HEK293 (cell line): Measurements from ENCODE around the gene ACAP3.
"Not testable (repeated sequence)": the region's sequence is repeated elsewhere in the genome, so short reads cannot be mapped to it uniquely, and the experiment has no call there.

Experiments
- CTCF ChIA-PET: fragments of 350-600 bp; formaldehyde crosslinking; extraction: SDS; loops from one replicate; lab custom pipeline; 2021; ENCODE audit warnings: antibody characterized with exemption; lab: Yijun Ruan, JAX
- POLR2A ChIA-PET: fragments of 300-600 bp; formaldehyde crosslinking; extraction: SDS; loops from one replicate; lab custom pipeline; 2020; ENCODE audit warnings: antibody characterized with exemption, inconsistent platforms; lab: Yijun Ruan, JAX
- H3K27ac ChIP-seq: fragments of 200-500 bp; sonication (Bioruptor generic); 2 replicates; pipeline ENCODE4 v1.5.1; 2014; ENCODE audit warnings: low read depth, low read length, control low read depth, inconsistent platforms; ENCODE audit errors: extremely low read depth
- H3K36me3 ChIP-seq, 2 experiments: fragments of 200-500 bp in 1 of 2; sonication (Bioruptor generic) in 1 of 2; 1 replicate in 1 of 2; 2 replicates in 1 of 2; pipeline ENCODE4 v1.5.1; 2014 to 2017; ENCODE audit warnings: inconsistent platforms in 2 of 2, low read length in 2 of 2; ENCODE audit not compliant: control insufficient read depth in 2 of 2, insufficient read depth in 1 of 2
- H3K4me1 ChIP-seq: fragments of 200-500 bp; sonication (Bioruptor generic); 2 replicates; pipeline ENCODE4 v1.5.1; 2014; ENCODE audit warnings: mild to moderate bottlenecking, low read length, inconsistent platforms; ENCODE audit not compliant: control insufficient read depth, insufficient read depth
- H3K4me3 ChIP-seq: 2 replicates; pipeline ENCODE4 v1.5.1; 2011; ENCODE audit warnings: low read depth, mild to moderate bottlenecking, control low read depth, low read length, moderate library complexity
- H3K9me3 ChIP-seq: fragments of 200-500 bp; sonication (Bioruptor generic); 2 replicates; pipeline ENCODE4 v1.5.1; 2014; ENCODE audit warnings: low read depth, low read length, inconsistent platforms; ENCODE audit not compliant: control insufficient read depth, insufficient read depth
- GLIS1 ChIP-seq: fragments of 450-650 bp; formaldehyde crosslinking; IDR thresholded peaks from 2 replicates; pipeline ENCODE4 v1.5.1; 2016; ENCODE audit warnings: missing biosample characterization, missing genetic modification characterization
- HIC1 ChIP-seq: fragments of 450-650 bp; formaldehyde crosslinking; IDR thresholded peaks from 2 replicates; pipeline ENCODE4 v1.5.1; 2016; ENCODE audit warnings: missing biosample characterization, missing genetic modification characterization
- KLF10 ChIP-seq: fragments of 450-650 bp; IDR thresholded peaks from 2 replicates; pipeline ENCODE4 v1.5.1; 2018; ENCODE audit warnings: missing biosample characterization, mild to moderate bottlenecking, missing genetic modification characterization
- KLF8 ChIP-seq: fragments of 450-650 bp; formaldehyde crosslinking; IDR thresholded peaks from 2 replicates; pipeline ENCODE4 v1.5.1; 2016; ENCODE audit warnings: missing biosample characterization, missing genetic modification characterization
- PRDM10 ChIP-seq: fragments of 450-650 bp; formaldehyde crosslinking; IDR thresholded peaks from 2 replicates; pipeline ENCODE4 v1.5.1; 2016; ENCODE audit warnings: missing biosample characterization, missing genetic modification characterization
- ZBTB7A ChIP-seq: fragments of 450-650 bp; formaldehyde crosslinking; IDR thresholded peaks from 2 replicates; pipeline ENCODE4 v1.5.1; 2016; ENCODE audit warnings: low read depth, missing biosample characterization, missing genetic modification characterization
- ZFHX2 ChIP-seq: fragments of 450-650 bp; formaldehyde crosslinking; conservative IDR thresholded peaks from 2 replicates; pipeline ENCODE4 v1.5.1; 2016; ENCODE audit warnings: missing biosample characterization, missing genetic modification characterization
- ZFP3 ChIP-seq: fragments of 450-650 bp; formaldehyde crosslinking; IDR thresholded peaks from 2 replicates; pipeline ENCODE4 v1.5.1; 2016; ENCODE audit warnings: low read depth, missing biosample characterization, missing genetic modification characterization
- ZFP41 ChIP-seq: fragments of 450-650 bp; formaldehyde crosslinking; IDR thresholded peaks from 2 replicates; pipeline ENCODE4 v1.5.1; 2016; ENCODE audit warnings: missing biosample characterization, missing genetic modification characterization, borderline replicate concordance
- ZNF112 ChIP-seq: fragments of 450-650 bp; formaldehyde crosslinking; IDR thresholded peaks from 2 replicates; pipeline ENCODE4 v1.5.0; 2017; ENCODE audit warnings: missing biosample characterization, missing genetic modification characterization
- ZNF302 ChIP-seq: fragments of 450-650 bp; formaldehyde crosslinking; IDR thresholded peaks from 2 replicates; pipeline ENCODE4 v1.5.1; 2016; ENCODE audit warnings: missing biosample characterization, missing genetic modification characterization, low read depth
- ZNF335 ChIP-seq: fragments of 450-650 bp; formaldehyde crosslinking; conservative IDR thresholded peaks from 2 replicates; pipeline ENCODE4 v1.5.1; 2016; ENCODE audit warnings: missing biosample characterization, missing genetic modification characterization
- ZNF362 ChIP-seq: fragments of 450-650 bp; formaldehyde crosslinking; IDR thresholded peaks from 2 replicates; pipeline ENCODE4 v1.5.1; 2016; ENCODE audit warnings: missing biosample characterization, missing genetic modification characterization
- ZNF391 ChIP-seq: fragments of 450-650 bp; formaldehyde crosslinking; IDR thresholded peaks from 2 replicates; pipeline ENCODE4 v1.5.1; 2016; ENCODE audit warnings: low read depth, missing biosample characterization, missing genetic modification characterization, borderline replicate concordance

The ACAP3 gene

GRCh38 chr1:1250786-1251284, 56.9 kb downstream of the ACAP3 start (continued):
- TF ChIP-seq PRDM10 (no peak), ZNF112 (tag by site-specific recombination) (no peak), ZNF362 (tag by site-specific recombination) (0 out of 2 replicates have a peak, but pooled peaks have one; percentile 35), ZNF302 (tag by site-specific recombination) (no peak), KLF10 (no peak)
- TF ChIP-seq, all 188 proteins: peak for 8

DNA sequence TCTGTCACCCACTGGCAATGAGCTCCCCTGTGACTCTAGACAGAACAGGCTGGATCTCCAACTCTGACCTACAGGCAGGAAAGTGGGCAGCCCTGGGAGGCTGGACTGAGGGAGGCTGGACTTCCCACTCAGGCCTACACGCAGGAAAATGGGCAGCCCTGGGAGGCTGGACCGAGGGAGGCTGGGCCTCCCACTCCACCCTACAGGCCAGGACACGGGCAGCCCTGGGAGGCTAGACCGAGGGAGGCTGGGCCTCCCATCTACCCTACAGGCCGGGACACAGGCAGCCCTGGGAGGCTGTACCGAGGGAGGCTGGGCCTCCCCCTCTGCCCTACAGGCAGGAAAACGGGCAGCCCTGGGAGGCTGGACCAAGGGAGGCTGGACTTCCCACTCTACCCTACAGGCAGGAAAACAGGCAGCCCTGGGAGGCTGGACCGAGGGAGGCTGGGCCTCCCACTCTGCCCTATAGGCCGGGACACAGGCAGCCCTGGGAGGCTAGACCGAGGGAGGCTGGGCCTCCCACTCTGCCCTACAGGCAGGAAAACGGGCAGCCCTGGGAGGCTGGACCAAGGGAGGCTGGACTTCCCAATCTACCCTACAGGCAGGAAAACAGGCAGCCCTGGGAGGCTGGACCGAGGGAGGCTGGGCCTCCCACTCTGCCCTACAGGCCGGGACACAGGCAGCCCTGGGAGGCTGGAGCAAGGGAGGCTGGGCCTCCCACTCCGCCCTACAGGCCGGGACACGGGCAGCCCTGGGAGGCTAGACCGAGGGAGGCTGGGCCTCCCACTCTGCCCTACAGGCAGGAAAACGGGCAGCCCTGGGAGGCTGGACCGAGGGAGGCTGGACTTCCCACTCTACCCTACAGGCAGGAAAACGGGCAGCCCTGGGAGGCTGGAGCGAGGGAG, 59.5 kb downstream of the ACAP3 start:
- CTCF ChIA-PET = interaction anchor here (1.1 kb wide), 1 partner anchor 43 kb away, joined by 4 read pairs; no protein-coding TSS in a partner anchor
- H3K4me3 ChIP-seq, POLR2A ChIA-PET, H3K9me3 ChIP-seq, H3K27ac ChIP-seq, H3K4me1 ChIP-seq: not testable (repeated sequence)
- H3K36me3 ChIP-seq = peaks cover 0 to 13% of the 10 kb centered on the region in 2 experiments; a peak in 2 of 3 replicates
- TF ChIP-seq KLF8 (0 out of 2 replicates have a peak, but pooled peaks have one; percentile 25), GLIS1 (peak; percentile 89), ZFHX2 (tag by site-specific recombination) (0 out of 2 replicates have a peak, but pooled peaks have one; percentile 15), ZNF335 (tag by site-specific recombination) (peak; percentile 96)

DNA sequence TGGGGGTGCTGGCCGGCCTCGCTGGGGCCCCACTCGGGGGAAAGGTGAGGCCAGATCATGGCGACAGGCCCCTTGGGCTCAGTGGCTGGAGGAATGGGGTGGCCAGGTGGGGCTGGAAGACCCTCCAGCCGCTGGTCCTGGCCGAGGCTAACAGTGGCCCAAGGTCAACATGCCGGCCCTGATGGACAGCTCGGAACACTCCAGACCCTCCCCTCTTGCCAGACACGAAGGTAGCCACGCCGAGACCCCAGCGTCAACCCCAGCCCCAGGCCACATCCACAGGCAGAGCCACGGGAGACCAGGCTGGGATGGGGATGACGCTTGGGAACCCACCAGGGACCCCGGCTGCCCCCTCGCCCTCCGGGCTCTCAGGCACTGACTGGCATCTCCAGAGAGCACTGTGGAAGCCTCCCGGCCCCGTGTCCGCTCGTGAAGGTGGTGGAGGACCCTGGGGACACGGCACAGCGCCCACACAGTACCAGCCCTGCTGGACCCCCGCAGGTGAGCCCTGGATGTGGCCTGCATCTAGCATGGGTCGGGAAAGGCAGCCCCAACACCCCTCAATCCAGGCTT, 60.3 kb downstream of the ACAP3 start:
- no peaks in the 10 kb centered on the region; the same call in 1 of the 2 replicates for H3K4me1 ChIP-seq
- peaks cover 0 to 4% of the 10 kb centered on the region in 2 experiments; a peak in 2 of 3 replicates for H3K36me3 ChIP-seq
- no peak overlapping the region for H3K27ac ChIP-seq
- H3K4me3 ChIP-seq = no peak overlapping the region
- TF ChIP-seq ZFP3 (tag by site-specific recombination) (no peak), ZBTB7A (tag by site-specific recombination) (peak; percentile 50; the same call in 1 of the 2 replicates), ZNF112 (tag by site-specific recombination) (no peak), ZFP41 (tag by site-specific recombination) (no peak), ZNF391 (tag by site-specific recombination) (no peak), HIC1 (tag by site-specific recombination) (0 out of 2 replicates have a peak, but pooled peaks have one; percentile 41)
- TF ChIP-seq, all 188 proteins: peak for 2
- POLR2A ChIA-PET = no interaction called here
- CTCF ChIA-PET = interaction anchor here (1.1 to 1.3 kb wide), 2 partner anchors 43 to 125 kb away, joined by 4 to 6 read pairs; no protein-coding TSS in a partner anchor
- H3K9me3 ChIP-seq = no peaks in the 10 kb centered on the region
